HG02938 (cell line): ENCODE results near the gene PODXL2.

Source experiments
- ATAC-seq: cut with Tn5 transposase; IDR thresholded peaks from one replicate; pipeline ENCODE4 v1.9.1; 2021; ENCODE audit warnings: mild to moderate bottlenecking, moderate library complexity; ENCODE audit not compliant: unreplicated experiment

PODXL2 gene

GRCh38 chr3:127687228-127687737, 58.3 kb downstream of the PODXL2 start:
- ATAC-seq, result no peak

- ATAC-seq, result no peak
These were observed 59.0 kb downstream of the PODXL2 start for GRCh38 chr3:127688022-127688415.

GRCh38 chr3:127688416-127689265, 59.7 kb downstream of the PODXL2 start:
- ATAC-seq, result no peak

GRCh38 chr3:127689266-127689860, 60.4 kb downstream of the PODXL2 start:
- no peak for ATAC-seq

- ATAC-seq, result no peak
These were observed 61.1 kb downstream of the PODXL2 start for GRCh38 chr3:127690106-127690505.

- ATAC-seq, result no peak
These were observed 62.0 kb downstream of the PODXL2 start for GRCh38 chr3:127690823-127691452.

- ATAC-seq, result no peak
These were observed 62.5 kb downstream of the PODXL2 start for GRCh38 chr3:127691489-127691888.

- no peak for ATAC-seq
These were observed 63.0 kb downstream of the PODXL2 start for GRCh38 chr3:127691974-127692373.

GRCh38 chr3:127692501-127693335, 63.7 kb downstream of the PODXL2 start:
- no peak for ATAC-seq

- no peak for ATAC-seq
These were observed 64.4 kb downstream of the PODXL2 start for GRCh38 chr3:127693336-127693843.

GRCh38 chr3:127694467-127695215, 65.7 kb downstream of the PODXL2 start:
- ATAC-seq, result no peak

- ATAC-seq, result peak; percentile 71
These were observed 68.7 kb downstream of the PODXL2 start for GRCh38 chr3:127697551-127698240.

- ATAC-seq, result no peak
These were observed 69.3 kb downstream of the PODXL2 start for GRCh38 chr3:127698286-127698685.

GRCh38 chr3:127698691-127699415, 69.9 kb downstream of the PODXL2 start:
- ATAC-seq, result no peak

- no peak for ATAC-seq
These were observed 70.7 kb downstream of the PODXL2 start for GRCh38 chr3:127699416-127700300.

- ATAC-seq, result no peak
These were observed 71.4 kb downstream of the PODXL2 start for GRCh38 chr3:127700406-127700805.

- ATAC-seq, result no peak
These were observed 72.4 kb downstream of the PODXL2 start for GRCh38 chr3:127701280-127701911.
